HL-60/S4 treated with retinoic acid at 250 ng/mL for 4 days and 3 days (cell line): Measurements from ENCODE around the gene GPRC5A.

ENCODE experiments used
- in situ Hi-C: fragments of 300-500 bp; cut with MboI; formaldehyde crosslinking; loops from 2 replicates; pipeline ENCODE4 v1.7.0; 2022; ENCODE audit warnings: low sequenced_read_pairs

The GPRC5A gene

DNA sequence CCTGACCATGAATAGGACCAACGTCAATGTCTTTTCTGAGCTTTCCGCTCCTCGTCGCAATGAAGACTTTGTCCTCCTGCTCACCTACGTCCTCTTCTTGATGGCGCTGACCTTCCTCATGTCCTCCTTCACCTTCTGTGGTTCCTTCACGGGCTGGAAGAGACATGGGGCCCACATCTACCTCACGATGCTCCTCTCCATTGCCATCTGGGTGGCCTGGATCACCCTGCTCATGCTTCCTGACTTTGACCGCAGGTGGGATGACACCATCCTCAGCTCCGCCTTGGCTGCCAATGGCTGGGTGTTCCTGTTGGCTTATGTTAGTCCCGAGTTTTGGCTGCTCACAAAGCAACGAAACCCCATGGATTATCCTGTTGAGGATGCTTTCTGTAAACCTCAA, 17.3 kb downstream of the GPRC5A start:
- in situ Hi-C loops, result loop anchor here (25.0 kb wide), 1 partner anchor 1254 kb away; no protein-coding TSS in a partner anchor

DNA sequence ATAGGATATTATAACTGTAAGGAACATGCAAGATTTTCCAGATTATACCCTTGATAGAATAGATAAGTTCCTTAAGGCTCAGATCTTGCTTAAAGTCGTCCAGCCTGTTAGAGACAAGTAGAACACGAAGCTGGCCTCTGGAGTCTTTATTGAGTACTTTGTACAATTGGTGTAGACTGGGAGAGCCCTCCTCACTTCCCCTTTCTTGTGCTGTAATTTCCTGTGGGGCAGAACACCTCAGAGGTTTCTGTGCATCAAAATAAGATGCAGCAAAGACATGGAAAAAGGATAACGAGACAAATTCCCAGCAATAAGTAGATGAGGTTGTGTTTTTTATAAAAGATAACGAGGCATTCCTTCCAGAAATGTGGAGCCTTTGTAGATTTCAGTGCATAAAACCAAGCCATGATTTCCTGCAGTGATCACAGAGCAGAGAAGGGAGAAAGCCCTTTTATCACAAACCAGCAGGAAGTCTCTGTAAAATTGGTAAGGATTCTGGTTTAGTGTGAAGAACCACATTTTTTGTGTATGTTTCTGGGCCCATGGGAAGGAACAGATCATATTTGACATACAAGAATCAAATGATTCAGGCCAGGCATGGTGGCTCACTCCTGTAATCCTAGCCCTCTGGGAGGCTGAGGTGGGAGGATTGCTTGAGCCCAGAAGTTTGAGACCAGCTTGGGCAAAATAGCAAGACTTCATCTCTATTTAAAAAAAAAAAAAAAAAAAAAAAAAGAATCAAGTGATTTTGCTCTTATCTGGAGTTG, 18.0 kb downstream of the GPRC5A start:
- in situ Hi-C loops, result loop anchor here (25.0 kb wide), 1 partner anchor 1253 kb away; no protein-coding TSS in a partner anchor

DNA sequence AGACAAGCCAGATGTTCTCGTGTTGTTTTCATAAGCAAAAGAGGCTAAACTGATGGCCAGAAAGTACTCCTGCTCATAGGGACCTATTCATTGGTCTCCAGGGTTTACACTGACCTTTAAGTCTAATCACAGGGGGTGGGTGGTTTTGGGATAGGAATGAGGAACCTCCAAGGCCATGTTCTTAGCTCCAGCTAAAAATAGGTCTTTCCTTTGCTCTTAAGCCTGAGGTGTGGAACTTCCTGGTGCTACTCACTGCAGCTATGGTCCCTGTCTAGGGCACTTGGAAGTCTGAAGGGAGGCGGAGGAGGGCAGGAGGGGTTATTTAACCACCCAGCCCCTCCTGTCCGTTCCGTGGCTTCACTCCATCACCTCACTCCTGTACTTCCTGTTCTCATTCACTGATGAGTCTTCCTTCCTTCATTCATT, 18.6 kb downstream of the GPRC5A start:
- in situ Hi-C loops, result loop anchor here (25.0 kb wide), 1 partner anchor 1252 kb away; no protein-coding TSS in a partner anchor

GRCh38 chr12:12912711-12913110, 21.3 kb downstream of the GPRC5A start:
- in situ Hi-C loops, result loop anchor here (25.0 kb wide), 1 partner anchor 1250 kb away; no protein-coding TSS in a partner anchor

GRCh38 chr12:12915656-12916055, 24.3 kb downstream of the GPRC5A start:
- in situ Hi-C loops, result loop anchor here (5.0 to 25.0 kb wide), 2 partner anchors 297 to 1247 kb away; no protein-coding TSS in a partner anchor

- in situ Hi-C loops, result loop anchor here (5.0 to 25.0 kb wide), 2 partner anchors 296 to 1246 kb away; no protein-coding TSS in a partner anchor
These were observed 25.0 kb downstream of the GPRC5A start for GRCh38 chr12:12916135-12916944.

DNA sequence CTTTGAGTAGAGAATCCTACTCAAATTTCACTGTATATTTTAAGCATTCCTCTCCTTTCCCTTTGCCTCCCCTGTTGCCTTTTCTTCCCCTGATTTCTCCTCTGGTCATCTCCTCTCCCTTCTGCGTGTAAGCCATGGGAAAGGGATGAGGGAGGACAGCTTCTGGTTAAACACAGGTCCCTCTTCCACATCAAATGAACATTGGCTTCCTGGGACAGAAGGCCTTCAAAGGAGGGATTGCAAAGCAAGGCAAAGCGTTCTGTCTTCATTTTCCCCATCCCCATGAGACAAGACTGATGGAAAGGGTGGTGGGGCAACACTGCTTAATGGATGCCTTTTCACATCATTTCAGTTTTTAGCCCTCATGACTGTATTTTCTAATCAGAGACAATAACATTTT, 26.2 kb downstream of the GPRC5A start:
- in situ Hi-C loops, result loop anchor here (5.0 to 25.0 kb wide), 2 partner anchors 295 to 1245 kb away; no protein-coding TSS in a partner anchor

DNA sequence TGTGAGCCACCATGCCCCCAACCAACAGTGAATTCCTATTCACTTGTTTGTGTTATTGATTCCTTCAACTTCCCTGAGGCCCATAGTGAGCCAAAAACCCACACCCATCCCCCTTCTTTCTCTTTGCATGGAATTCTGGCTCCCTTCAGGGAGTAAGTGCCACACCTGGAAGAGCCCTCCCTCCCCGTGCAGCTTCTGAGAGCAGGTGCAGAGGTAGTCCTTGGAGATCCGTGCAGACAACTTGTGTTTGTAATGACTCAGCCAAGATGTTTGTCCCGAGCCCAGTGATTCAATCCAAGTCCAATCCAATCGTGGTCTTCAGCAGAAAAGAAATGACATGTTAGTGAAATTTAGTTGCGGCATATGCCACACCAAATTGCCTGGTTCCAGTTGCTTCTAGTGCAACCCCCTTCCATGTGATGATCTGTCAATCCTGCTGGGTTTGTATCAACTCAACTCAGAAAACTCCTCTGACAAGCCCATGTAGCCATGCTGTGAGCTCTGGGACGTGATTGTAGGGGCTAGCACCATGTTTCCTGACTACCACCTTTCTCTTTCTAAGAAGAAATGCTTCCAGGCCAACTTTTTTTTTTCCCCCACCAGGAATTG, 27.5 kb downstream of the GPRC5A start:
- in situ Hi-C loops, result loop anchor here (5.0 to 25.0 kb wide), 2 partner anchors 293 to 1243 kb away; no protein-coding TSS in a partner anchor

- in situ Hi-C loops, result loop anchor here (5.0 to 25.0 kb wide), 2 partner anchors 292 to 1242 kb away; no protein-coding TSS in a partner anchor
These were observed 28.5 kb downstream of the GPRC5A start for GRCh38 chr12:12919666-12920435.

- in situ Hi-C loops, result loop anchor here (25.0 kb wide), 1 partner anchor 1240 kb away; no protein-coding TSS in a partner anchor
These were observed 30.8 kb downstream of the GPRC5A start for GRCh38 chr12:12922191-12922616.

DNA sequence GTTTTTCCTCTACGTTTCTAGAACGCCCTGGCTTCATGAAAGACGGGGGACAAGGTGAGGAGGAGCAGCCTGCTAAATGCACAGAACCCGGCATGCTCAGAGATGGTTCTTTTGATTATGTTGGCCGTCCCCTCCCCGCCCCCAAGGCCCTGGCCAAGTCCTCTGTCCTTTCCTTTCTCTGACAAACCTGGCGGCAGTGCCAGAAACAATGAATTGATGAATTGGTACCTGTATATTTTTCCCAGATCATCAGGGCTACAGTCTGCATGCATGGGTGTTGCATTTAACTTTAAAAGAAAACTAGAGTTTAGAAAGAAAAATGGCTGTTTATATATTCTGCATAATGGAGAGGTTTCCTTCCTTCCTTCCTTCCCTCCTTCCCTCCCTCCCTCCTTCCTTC, 31.6 kb downstream of the GPRC5A start:
- in situ Hi-C loops, result loop anchor here (25.0 kb wide), 1 partner anchor 1239 kb away; no protein-coding TSS in a partner anchor

DNA sequence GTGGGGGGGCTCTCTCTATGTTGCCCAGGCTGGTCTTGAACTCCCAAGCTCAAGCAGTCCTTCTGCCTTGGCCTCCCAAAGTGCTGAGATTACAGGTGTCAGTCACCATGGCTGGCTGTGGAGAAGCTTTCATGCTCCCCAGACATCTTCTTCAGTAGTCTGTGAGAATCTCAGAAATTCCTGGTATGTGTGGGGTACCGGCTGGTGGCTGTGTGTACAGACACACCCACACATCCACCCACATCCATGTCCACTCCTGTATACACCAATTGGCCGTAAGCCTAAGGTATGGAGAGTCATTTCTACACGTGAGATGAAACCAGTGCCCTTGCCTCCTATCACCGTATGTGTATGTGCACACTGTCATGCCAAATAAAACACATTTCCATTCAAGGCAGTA, 32.8 kb downstream of the GPRC5A start:
- in situ Hi-C loops, result loop anchor here (25.0 kb wide), 1 partner anchor 1238 kb away; no protein-coding TSS in a partner anchor

GRCh38 chr12:12925388-12925787, 34.0 kb downstream of the GPRC5A start:
- in situ Hi-C loops, result no loop called here

DNA sequence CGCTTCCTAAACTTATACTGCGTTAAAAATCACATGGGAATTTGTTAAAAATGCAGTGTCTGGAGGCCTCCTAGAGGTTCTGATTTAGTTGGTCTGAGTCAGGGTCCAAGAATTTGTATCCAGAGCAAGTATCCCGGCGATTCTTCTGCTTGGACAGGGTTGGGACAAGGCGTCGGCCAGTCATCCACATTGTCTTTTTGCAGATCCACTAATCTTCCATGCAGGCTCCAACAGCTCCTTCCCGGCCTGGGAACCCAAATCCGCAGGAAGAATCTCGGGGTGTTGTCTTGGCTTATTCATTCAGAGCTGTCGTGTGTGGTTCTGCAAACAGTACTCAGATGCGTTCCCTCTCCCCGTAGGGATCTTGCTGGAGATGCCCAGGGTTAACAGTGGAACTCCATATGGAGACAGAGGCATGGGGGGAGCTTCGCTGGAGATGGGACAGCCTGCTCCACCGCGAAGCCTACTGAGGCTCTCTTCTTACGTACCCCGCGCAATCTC, 35.3 kb downstream of the GPRC5A start:
- in situ Hi-C loops, result no loop called here

- in situ Hi-C loops, result no loop called here
These were observed 36.1 kb downstream of the GPRC5A start for GRCh38 chr12:12927211-12928079.

- in situ Hi-C loops, result no loop called here
These were observed 38.3 kb downstream of the GPRC5A start for GRCh38 chr12:12929696-12930095.

DNA sequence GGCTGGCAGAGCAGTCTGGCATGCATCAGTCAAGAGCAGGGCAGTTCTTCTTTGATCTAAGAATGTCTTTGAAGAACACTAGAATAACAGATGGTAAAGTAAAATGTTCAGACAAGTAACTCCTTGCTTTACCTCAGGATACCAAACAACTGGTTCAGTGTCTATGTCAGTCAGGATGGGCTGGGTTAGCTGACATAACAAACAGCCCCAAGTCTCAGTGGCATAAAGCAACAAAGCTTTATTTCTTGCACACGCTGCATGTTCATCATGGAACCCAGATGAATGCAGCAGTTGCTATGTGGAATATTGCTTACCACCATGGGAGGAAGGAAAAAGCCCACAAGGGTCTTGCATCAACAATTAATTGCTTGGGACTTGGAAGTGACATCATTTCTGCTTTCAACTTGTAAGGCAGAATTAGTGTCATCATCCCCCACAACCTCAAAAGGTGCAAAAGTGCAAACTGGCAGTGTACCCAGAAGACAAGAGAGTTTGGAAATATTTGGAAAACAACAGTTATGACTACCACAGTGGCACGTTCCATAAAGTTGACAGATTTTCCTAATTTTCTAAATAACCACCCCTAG, 39.4 kb downstream of the GPRC5A start:
- in situ Hi-C loops, result no loop called here

DNA sequence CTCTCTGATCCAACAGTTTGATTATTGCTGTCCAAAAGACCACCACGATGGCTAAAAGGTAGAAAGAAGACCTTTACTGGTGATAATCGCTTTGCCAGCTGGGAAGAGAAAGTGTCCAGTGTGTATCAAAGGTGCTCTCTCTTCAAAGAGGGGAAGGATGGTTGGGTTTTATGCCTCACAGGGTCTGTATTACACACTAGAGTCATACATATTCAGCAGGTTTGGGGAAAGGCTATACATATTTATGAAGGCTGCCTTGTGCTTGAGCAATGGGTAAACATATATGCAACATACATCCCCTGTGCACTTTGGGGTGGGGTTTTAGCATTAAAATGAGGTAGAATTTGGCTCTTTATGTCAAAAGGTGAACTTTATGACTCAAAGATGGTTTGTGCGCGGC, 42.4 kb downstream of the GPRC5A start:
- in situ Hi-C loops, result no loop called here
